NCI-H1930 (cell line): Measurements from ENCODE around the gene RAD51B.
"Not testable (repeated sequence)": the region's sequence is repeated elsewhere in the genome, so short reads cannot be mapped to it uniquely, and the experiment has no call there.

Experiments used
- DNase-seq, 2 experiments: peaks; one replicate each; lab custom pipeline; 2025; lab: John Stamatoyannopoulos, UW

RAD51B gene

DNA sequence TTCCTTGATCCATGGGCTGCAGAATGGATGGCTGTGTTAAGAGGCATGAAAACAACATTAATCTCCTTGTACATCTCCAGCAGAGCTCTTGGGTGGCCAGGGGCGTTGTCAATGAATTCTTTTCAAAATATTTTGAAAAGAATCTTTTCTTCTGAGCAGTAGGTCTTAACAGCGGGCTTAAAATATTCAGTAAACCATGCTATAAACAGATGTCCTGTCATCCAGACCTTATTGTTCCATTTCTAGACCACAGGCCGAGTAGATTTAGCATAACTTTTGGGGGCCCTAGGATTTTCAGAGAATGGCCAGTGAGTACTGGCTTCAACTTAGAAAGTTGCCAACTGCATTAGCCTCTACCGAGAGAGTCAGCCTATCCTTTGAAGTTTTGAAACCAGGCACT, 130.2 kb downstream of the RAD51B start:
- DNase-seq, result no peak

- DNase-seq, result no peak
These were observed 130.8 kb downstream of the RAD51B start for GRCh38 chr14:67950386-67950785.

- DNase-seq, result no peak
These were observed 132.1 kb downstream of the RAD51B start for GRCh38 chr14:67951529-67952135.

- DNase-seq, result no peak
These were observed 132.8 kb downstream of the RAD51B start for GRCh38 chr14:67952381-67952780.

DNA sequence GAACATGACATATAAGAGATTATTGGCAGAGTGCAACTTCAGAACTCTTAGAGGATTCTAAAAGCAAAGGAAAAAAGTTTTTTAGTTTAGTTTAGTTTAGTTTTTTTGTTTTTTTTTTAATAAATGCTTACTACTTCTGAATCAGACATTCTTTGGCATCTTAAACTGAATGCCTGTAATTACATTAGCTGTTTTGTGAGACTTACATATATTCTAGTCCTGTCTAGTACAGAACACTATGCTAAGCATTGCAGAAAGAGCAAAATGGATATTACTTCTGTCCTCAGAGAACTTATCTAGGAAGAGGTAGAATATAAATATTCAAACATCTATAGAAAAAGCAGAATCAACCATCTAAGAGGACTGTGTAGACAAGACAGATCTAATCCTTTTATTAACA, 133.2 kb downstream of the RAD51B start:
- no peak for DNase-seq

DNA sequence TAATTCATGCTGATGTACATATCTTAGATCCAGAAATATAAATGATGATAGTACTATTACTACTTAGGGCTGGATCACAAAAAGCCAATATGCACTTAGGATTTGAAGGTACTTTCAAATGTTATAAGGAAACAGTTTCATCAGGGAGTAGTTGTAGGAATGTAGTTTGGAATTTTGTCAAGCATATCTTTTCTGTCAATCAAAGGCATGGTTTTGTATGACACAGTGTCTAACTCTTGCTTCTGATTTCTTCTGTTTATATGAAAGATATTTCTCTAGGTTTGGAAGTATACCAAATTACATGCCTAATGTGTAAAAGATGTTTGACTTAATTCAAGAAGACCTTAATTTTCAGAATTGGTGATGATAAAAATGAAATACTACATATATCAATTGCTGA, 135.7 kb downstream of the RAD51B start:
- DNase-seq, result no peak

DNA sequence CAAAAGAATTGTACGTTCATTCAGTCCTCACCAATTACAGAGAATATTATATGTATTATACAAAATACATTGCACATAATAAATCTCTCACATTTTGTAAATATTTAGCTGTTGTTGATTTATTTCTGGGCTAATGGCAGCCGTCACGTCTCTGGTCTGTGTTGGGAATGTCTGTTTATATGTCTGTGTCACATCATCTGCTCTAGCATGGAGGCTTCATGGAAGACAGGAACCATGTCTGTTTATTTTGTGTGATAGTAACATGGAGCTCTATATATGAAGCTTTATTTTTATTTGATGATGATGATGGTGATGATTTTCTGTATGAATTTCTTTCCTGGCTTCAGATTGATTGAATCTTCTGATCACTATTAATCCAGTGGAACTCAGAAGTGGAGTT, 138.4 kb downstream of the RAD51B start:
- DNase-seq, result no peak

DNA sequence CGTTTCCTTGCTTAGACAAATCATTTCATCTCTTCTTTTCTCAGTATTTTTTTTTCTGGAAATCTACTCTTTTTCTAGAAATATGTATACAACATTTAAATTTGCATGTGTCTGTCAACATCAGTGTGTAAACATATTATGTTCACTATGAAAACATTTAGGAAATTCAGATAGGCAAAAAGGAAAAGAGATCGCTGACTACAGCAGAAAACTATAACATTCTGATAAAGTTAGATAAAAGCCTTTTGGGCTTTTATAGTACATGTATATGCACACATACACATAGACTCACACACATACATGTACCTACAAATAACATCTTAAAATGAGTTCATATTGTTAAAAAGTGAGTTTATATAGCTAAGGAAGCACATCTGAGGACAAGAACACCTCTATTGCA, 142.1 kb downstream of the RAD51B start:
- no peak for DNase-seq

DNA sequence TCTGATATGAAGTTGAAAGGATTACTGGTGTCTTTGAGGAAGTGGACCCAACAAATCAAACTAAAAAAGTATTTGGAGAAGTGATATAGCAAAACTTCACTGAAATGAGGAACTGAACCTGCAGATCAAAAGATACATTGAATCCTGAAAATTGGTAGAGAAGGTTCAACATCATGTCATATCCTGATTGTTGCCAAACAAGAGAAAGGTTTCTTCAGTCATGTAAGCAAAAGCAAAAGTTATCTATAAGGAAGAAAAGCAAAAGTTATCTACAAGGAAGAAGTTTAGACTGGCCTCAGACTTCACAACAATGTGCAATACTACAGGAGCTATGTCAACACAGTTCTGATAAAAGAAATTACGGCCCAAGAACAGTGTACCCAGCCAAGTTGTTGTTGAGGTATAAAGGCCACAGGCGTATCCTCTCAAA, 142.7 kb downstream of the RAD51B start:
- DNase-seq, result no peak

DNA sequence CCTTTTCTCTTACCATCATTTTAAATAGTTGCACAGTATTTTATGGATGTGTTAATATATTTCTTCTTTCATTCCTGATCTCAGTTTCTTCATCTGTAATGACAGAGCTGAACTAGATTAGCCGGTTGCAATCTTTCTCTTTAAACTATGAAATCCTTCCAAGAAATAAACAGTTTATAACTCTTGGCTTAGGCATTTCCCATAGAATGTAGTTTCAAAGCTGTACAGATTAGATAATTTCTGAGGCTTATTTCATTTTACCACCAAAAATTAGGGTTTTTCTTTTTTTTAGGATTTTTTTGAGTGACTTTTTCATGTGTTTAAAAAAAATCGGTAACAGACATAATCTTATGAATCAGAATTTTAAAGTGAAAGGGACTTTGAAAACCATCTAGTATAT, 144.0 kb downstream of the RAD51B start:
- DNase-seq, result no peak

DNA sequence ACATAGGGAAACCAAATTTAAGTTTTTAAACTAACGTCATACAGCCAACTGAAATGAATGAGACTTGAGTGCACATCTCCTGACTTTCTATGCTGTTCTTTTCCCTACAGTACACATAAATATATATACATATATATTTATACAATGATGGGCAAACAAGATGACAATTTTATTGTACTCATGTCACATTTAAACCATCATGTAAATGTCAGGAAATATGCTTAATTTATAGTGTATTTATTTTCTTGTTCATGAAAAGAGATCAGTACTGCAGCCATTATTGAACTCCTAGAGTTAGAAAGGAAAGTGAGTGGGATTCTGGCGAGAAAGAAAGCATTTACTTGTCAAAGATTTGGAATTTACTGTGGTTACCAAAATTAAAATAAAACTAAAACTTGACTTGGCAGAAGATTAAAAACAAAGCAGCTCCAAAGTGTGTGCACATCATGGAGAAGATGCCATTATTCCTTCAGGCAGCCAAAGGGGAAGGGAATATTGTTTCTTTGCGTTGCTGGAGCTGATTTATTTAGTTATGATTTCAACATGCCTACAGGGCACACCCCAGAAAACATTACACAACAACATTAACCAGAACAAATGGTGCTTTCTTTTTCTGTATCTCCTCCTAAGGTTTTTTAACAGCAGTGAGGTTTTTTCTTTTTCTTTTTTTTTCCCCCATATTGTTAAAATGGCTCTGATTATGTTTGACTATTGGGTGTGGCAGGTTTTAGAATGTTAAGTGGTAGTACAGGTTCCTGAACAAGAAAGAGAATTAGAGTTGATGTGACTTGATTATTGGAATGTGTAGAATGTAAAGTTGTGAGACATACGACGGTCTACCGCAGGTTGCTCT, 144.6 kb downstream of the RAD51B start:
- no peak for DNase-seq

- DNase-seq, result no peak
These were observed 146.1 kb downstream of the RAD51B start for GRCh38 chr14:67965696-67966095.

- no peak for DNase-seq
These were observed 147.6 kb downstream of the RAD51B start for GRCh38 chr14:67967206-67967605.

DNA sequence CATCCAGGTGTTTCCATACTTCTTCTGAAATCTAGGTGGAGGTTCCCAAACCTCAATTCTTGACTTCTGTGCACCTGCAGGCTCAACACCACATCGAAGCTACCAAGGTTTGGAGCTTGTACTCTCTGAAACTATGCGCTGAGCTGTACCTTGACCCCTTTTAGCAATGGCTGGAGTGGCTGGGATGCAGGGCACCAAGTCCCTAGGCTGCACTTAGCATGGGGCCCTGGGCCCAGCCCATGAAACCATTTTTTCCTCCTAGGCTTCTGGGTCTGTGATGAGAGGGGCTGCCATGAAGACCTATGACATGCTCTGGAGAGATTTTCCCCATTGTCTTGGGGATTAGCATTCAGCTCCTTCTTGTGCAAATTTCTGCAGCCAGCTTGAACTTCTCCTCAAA, 148.4 kb downstream of the RAD51B start:
- not testable (repeated sequence) for DNase-seq

- DNase-seq, result no peak
These were observed 151.3 kb downstream of the RAD51B start for GRCh38 chr14:67970923-67971322.

DNA sequence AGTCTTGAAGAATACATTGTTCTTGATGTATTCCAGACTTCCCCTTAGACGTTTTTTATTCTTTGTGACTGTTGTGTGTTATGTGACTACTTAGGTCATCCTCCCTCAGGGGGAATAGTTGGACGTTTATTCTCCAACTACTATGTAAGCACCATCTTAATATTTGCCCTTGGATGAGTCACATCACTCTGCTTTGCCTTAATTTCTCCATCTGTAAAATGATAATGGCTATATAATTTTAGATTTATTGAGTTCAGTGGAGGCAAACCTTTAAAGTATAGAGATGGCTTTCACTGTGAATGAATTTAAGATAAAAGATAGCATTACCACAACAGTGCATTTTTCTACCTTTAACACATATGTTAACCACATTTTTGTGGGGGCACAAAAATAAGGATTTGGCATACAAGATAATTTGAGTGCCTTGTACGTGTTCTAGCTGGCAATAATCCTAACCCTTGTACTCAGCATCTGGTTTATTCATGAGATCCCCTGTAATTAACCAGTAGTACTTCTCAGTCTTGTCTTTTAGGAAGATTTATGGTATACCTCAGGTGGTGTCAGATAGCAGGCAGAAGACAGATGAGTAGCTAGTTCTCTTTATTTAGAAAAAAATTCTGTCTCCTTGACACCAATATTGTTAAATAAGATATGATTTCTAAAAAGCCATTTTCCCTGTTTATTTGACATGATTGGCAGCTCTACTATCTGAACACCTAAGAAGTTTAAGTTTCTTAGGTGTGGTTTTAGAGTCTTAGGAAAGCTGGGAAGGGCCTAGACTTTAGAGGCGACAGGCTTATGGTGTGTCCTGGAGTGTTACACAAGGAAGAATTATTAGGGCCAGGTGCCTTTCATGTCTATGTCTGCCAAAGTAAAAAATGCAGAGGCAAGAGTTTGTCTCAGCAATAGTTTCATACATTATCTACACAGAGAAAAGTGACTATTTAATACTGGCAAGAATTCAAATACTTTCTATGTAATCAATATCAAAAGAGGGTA, 152.3 kb downstream of the RAD51B start:
- DNase-seq, result peak; percentile 52 to 78

- peak; percentile 8 to 10 for DNase-seq
These were observed 153.9 kb downstream of the RAD51B start for GRCh38 chr14:67973436-67973835.

DNA sequence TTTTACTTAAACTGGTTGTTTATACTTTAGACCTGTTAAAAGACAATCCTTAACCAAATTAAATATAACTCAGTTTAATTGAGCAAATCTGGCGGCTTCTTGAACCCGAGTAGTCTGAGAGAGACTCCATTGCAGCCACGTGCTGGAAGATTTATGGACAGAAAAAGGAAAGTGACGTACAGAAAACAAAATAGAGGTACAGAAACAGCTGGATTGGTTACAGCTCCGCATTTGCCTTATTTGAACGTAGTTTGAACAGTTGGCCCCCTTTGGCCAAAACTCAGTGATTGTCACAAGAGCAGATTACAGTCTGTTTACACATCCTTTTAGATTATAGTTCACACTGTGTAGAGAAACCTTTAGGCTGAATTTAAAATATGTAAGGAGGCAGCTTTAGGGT, 155.9 kb downstream of the RAD51B start:
- no peak for DNase-seq

- no peak for DNase-seq
These were observed 158.0 kb downstream of the RAD51B start for GRCh38 chr14:67977434-67978034.

GRCh38 chr14:67978749-67979148, 159.2 kb downstream of the RAD51B start:
- DNase-seq, result no peak

- DNase-seq, result no peak
These were observed 163.4 kb downstream of the RAD51B start for GRCh38 chr14:67982711-67983608.
